Occipital lobe (tissue), 2 donors: ENCODE results near the gene LNX1. TPM values are rescaled to one million over a fixed set of nuclear protein-coding genes. Genes with fewer than 3 reads are reported as not detected.

Experiments used
- DNase-seq: peaks from one replicate; lab custom pipeline; 2025; lab: John Stamatoyannopoulos, UW
- total RNA-seq: library from RNA; depleted of rRNA; stranded (reverse); fragments of >200 nt; gene quantifications from one replicate; pipeline ENCODE4 v1.2.3, GENCODE V29; 2014

The LNX1 gene
- total RNA-seq, 1 donor from 2014 or later = 52.9 TPM

DNA sequence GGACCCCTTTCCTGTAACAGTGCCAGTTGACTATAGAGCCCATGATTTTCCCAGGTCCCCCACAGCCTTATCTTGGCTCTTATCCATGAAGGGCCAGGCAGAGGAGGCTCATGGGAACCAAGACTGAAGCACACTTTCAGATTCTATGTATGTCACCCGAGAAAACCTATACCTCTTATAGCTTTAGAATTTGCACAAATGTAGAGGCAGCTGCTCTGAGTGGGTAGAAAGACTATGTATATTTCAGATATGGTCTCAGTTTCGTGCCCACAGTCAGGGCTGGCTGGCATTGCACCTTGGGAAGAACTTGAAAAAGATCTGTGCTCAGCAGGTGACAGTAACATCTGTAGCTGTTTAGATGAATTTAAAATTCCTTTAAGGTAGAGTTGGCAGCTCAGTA, 8.3 kb upstream of the LNX1 start:
- DNase-seq = no peak

GRCh38 chr4:53598901-53599300, 7.6 kb upstream of the LNX1 start:
- DNase-seq = no peak

DNA sequence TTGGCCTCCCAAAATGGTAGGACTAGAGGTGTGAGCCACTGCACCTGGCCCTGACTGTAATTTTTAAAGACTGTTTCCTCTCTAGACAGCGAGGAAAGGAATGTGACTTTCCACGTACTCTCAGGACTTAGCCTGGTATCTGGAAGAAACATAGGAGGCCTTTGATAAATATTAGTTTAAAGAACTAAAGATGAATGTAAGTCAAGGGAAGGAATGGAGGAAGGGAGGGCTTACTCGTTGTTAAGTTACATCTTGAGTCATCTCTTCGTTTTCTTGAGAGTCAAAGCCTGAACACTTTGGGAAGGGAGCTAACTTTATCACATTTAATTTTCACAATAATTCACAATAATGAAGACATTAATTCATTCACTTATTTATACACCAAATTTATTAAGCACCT, 7.2 kb upstream of the LNX1 start:
- DNase-seq = no peak

- DNase-seq = no peak
These were observed 5.6 kb upstream of the LNX1 start for GRCh38 chr4:53596901-53597300.

GRCh38 chr4:53595834-53596233, 4.5 kb upstream of the LNX1 start:
- DNase-seq = no peak

DNA sequence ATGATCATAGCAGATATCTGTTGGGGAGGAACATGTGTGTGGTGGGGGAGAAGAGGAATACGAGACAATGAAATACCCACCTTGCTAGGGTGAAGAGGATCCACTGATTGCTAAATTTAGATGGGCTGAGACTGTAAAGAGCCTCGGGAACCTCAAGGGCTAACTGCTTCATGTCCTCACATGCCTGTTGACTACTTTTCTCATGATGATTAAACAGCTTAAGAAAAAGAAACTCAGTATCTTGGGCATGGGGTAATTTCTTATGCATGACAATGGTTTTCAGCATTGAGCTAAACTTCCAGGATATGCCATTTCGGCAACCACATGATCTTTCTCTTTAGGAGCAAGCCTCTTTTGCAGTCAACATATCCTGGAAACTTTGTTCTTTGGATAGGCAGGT, 3.9 kb upstream of the LNX1 start:
- DNase-seq = no peak

DNA sequence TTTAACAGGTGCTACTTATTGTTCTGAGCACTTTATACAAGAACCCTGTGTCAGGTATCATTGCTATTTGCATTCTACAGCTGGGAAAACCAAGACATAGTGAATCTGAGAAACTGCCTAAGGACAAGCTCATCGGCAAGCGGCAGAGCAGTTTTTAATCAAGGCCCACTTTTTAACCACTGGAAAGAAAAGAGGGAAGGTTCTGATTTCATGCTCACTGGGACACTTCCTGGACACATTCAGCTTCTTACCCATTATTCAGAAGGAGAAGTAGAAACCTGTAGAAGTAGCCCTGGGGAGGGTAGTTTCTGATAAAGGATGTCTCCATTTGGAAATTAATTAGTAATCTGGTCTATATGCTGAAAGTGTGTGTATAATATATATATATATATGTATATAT, 2.5 kb upstream of the LNX1 start:
- DNase-seq = no peak

DNA sequence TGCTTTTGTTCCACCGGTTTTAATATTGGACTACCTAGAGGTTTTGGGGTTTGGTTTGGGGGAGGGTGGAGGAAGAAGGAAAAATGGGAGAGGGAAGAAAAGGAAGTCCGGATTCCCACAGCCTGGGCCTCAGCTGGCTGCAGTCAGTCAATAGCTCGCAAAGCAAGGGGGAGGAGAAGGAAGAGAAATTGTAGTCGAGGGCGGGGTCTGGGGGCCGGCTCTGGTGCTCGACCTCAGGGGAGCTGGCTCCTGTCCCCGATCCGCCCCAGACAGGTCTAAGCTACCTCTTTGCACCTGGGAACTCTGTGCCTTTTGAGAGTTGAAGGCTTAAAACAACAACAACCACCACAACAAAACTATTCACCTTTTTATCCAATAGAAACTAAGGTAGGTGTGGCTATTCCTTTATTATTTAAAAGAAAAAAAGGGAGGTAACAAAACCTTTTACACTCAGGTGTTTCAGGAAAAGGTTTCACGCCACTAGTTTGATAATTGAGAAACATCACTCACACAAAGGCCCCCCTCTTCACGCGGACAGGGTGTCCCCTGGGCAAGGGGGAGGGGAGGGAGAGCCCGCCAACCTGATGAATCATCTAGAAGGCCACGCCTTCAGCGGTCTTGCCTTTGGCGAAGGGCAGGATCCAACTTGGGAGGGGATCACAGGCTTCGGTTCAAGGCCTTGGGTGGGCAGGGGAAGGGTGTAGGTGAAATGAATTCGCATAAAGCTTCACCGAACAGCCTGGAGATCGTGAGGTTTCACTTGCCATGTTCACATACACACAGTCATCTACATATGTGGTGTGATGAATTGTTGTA, 1.6 kb upstream of the LNX1 start:
- DNase-seq = no peak

GRCh38 chr4:53592122-53592521, 836 bp upstream of the LNX1 start:
- no peak for DNase-seq

- DNase-seq = no peak
These were observed 1.1 kb downstream of the LNX1 start for GRCh38 chr4:53590187-53590586.

DNA sequence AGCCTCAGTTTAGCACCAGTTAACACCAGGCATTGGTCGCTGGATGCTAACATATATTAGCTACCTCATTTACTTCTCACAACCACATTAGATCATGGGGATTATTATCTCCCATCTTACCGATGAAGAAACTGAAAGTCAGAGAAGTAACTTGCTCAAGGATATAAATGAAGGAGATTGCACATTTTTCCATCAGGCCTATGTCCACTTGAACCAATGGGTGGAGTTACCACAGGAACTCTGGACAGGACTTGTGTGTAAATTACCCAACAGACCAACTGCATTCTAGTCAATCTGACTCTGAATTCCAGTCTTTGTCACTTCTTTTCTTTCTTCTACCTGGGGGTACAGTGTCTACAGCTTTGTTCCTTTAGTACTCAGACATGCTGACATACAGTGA, 1.8 kb downstream of the LNX1 start:
- no peak for DNase-seq

DNA sequence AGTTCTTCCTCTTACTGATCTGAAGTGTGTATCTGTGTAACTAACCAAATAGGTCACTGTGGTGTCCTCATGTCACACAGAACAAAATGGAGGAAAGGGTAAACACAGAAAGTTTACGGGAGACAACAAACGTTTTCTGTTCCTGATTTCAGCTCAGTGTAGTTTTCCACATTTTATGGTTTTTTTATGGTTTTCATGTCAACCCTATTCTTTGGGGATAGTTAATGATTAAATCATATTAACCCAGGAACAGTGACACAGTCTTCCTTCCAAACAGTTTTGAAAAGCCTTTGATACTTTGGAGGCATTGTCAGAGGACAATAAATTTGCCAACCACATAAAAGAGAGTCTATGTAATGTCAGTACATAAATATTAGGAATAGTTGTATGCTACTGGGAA, 4.2 kb downstream of the LNX1 start:
- DNase-seq = no peak

GRCh38 chr4:53586121-53586816, 5.0 kb downstream of the LNX1 start:
- no peak for DNase-seq

- DNase-seq = no peak
These were observed 6.6 kb downstream of the LNX1 start for GRCh38 chr4:53584658-53585057.

GRCh38 chr4:53583513-53583912, 7.8 kb downstream of the LNX1 start:
- DNase-seq = no peak

DNA sequence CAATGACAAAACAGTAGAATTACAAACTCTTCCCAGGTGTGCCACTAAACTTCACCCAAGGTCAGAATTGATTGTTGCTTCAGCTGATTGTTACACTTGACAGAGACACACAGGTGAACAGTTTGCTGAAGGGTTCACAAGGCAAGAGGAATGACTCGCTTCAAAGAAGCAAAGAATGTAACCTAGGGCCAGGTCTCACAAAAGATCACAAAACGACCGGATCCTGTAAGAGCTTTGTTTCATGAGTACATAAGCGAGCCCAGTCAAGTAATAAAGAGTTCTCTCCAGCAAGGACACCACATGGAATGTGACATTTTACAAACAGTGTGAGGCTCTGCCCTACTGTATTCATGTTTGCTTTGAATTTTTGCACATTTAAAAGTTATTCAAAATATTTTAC, 9.1 kb downstream of the LNX1 start:
- DNase-seq = no peak

DNA sequence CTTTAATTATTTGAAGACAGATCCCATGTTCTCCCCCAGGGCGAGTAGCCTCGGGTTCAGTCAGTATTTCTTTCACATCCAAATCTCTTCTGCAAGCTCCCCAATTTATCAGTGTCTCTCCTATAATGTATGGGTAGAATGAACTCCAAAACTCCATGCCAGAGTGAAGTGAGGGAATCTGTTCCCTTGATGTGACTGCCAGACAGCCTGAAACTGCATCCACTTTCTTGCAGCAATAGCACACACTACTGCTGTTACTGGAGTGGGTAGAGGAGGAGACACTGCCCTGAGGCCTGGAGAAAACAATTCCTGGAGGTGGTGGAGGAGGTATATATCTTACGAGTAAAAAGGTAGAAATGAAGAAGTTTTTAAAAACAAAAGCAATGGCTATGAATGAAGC, 11.0 kb downstream of the LNX1 start:
- DNase-seq = no peak

GRCh38 chr4:53579826-53580225, 11.5 kb downstream of the LNX1 start:
- no peak for DNase-seq

DNA sequence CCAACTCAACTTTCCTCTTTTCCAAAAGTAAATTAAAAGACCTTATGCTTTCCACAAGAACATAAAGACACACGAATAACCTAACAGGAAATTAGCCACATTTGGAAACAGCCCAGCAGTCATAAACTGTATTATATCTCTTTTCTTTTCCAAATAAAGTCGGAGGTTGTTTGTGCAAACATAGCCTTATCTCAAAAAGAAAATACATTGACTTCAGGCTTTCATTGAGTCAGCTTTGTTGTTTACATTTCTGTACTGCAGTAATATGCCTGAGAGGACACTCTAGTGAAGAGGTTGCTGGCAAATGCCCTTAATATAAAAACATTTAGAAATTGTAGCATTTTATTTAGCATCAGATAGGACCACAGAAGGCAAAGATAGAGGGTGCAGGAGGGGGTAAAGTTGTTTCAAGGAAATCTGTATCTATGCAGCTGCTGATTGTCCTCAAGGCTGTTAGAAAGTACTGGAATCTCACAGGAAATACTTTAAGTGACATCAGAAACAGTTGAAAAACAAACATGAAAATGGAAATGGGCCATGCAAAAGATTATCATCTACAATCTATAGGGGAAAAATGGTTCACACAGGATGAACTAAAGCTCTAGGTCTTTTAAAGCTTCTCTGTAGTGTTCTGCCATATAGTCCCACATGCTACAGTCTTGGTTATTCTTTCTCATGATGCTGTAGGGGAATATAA, 14.5 kb downstream of the LNX1 start:
- no peak for DNase-seq

DNA sequence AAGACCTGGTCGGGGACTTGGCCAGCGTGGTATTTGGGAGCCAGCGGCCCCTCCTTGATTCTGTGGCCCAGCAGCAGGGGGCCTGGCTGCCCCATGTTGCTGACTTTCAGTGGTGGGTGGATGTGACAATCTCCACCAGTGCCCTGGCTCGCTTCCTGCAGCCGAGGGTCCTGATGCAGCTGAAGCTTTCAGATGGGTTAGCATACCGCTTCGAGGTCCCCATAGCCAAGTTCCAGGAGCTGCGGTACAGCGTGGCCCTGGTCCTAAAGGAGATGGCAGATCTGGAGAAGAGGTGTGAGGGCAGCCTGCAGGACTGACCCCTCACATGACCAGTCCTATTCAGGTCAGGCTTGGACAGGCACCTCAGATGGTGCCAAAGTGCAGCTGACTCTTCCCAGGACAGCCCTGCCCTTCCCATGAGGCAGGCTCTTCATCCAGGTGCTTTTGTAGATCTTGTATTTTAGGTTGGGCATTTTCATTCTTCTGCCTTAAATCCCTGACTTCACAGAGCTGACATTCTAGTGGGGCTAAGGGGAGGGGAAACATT, 15.1 kb downstream of the LNX1 start:
- no peak for DNase-seq

DNA sequence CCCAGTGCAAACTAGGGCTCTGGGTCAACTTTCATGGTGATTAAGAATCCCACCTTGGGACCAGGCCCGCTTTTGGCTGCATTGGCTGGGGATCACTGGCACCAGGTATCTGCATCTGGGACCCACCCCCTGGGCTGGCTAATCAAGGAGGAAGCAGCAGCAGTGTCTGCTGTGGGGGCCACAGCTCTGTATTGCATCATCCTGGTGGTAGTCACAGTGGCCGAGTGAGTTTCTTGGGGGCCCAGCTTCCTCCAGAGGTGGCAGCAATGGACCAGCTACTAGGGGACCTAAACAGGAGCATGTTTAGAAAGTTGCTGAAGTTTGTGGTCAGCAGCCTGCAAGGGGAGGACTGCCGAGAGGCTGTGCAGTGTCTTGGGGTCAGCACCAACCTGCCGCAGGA, 15.7 kb downstream of the LNX1 start:
- no peak for DNase-seq

DNA sequence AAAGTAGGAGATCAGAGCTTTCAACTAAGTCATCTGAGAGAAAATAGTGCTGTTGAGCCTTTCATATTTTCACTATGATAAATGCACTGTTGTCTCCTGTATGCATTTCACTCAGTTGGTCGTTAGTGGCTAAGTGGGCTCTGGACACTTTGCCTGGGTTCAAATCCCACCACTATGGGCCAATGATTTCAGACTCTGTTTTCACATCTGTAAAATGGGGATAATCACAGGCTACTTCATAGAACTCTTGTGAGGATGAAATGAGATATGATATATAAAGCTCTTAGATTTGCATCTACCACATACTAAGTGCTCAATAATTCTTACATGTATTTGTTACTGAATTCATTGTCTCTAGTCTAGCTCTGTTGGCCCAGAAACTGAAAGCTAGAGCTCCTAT, 16.8 kb downstream of the LNX1 start:
- DNase-seq = no peak
